Measurements from ENCODE around the gene SCAMP1.
A peak's percentile ranks its signal among the peaks of the same experiment; 100 is the strongest.

Gene SCAMP1

DNA sequence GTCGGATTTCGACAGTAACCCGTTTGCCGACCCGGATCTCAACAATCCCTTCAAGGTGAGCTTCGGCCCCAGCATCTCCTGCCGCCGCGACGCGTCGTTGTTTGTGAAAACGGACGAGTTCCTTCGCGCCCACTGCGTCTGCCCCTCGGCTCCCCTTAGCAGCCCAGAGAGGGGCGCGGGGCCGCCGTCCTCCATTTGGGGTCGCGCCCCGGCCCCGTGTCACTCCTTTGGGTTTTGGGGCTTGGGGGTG is 182 bp downstream of the SCAMP1 start:
- DNase-seq (ENCODE audit: low read depth): no peak
- TF ChIP-seq, protein P1, sequence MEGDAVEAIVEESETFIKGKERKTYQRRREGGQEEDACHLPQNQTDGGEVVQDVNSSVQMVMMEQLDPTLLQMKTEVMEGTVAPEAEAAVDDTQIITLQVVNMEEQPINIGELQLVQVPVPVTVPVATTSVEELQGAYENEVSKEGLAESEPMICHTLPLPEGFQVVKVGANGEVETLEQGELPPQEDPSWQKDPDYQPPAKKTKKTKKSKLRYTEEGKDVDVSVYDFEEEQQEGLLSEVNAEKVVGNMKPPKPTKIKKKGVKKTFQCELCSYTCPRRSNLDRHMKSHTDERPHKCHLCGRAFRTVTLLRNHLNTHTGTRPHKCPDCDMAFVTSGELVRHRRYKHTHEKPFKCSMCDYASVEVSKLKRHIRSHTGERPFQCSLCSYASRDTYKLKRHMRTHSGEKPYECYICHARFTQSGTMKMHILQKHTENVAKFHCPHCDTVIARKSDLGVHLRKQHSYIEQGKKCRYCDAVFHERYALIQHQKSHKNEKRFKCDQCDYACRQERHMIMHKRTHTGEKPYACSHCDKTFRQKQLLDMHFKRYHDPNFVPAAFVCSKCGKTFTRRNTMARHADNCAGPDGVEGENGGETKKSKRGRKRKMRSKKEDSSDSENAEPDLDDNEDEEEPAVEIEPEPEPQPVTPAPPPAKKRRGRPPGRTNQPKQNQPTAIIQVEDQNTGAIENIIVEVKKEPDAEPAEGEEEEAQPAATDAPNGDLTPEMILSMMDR (IDR thresholded peaks at IDR 0.05; ENCODE audit: control insufficient read depth, extremely low read depth, insufficient read depth): no peak
- peak overlapping the region; percentile 91 for H3K4me3 ChIP-seq (ENCODE audit: low read depth, low read length)

DNA sequence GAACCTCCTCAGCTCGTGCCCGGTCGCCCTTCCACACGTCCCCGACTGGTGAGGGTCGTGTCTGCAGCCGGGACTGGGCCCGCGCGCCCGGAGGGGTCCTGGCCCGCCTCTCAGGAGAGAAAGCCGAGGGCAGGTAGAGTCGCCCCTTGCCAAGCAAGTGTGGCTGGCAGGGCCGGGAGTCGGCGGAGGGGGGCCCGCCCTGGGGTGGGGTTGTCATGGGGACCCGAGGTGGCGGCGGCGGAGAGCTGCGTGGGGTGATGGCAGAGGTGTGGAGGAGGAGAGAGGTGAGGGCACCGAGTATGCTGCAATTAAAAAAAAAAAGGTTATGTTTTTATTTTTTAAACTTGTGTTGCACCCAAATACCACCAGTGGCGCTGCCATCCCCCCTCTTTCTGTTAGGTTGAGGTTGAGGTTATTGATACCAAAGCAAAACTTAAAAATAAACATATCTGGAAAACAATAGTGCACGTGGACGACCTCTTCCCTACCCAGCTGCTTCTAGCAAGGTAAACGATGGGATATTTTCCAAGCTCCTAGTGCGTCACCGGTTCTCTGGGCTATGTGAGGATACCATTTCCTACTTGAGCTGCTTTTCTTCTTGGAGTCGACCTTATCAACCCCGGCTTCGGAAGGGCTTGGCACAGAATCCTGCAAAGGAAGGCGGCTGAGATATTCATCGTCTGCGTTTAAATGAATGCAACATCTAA is 660 bp downstream of the SCAMP1 start:
- TF ChIP-seq, protein P1 (IDR thresholded peaks at IDR 0.05; ENCODE audit: control insufficient read depth, extremely low read depth, insufficient read depth): 0 out of 2 replicates have a peak, but pooled peaks have one; percentile 6
- peak overlapping the region; percentile 91 for H3K4me3 ChIP-seq (ENCODE audit: low read depth, low read length)
- peak; percentile 88 for DNase-seq (ENCODE audit: low read depth)

DNA sequence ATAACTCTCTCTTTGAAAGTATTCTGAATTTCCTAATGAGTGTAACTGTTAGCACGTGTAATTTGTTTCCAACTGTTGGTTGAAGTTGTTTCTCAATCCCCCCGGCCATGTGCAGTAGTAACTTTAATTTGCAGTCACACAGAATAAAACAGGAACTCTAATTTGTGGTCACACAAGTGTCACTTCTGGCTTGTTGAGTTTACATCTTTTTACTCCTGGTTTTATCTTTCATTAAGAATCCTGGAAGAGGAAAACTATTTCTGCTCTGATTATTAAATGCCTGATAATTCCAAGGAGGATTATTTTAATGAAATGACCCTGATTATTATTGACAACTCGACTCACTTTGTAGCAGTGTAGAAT is 1.2 kb downstream of the SCAMP1 start:
- peak overlapping the region; percentile 91 for H3K4me3 ChIP-seq (ENCODE audit: low read depth, low read length)
- DNase-seq (ENCODE audit: low read depth): no peak
- TF ChIP-seq, protein P1 (IDR thresholded peaks at IDR 0.05; ENCODE audit: control insufficient read depth, extremely low read depth, insufficient read depth): no peak

DNA sequence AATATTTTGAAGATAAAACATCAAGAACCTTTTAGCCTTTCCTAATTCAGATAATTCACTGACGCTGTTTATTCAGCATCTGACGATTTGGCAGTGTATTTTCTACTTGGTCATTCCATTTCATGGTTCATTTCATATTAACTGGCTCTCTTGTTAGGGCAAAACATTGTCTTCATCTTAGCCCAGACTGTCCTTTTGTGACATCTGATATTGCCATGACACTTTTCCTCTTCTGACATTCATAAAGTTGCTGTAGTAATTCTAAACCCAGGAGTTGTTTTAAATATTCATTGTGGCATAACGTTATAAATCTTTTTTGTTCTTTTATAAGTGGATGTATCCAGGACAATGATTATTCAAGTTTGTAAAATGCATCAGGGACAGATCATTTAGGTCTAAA is 1.8 kb downstream of the SCAMP1 start:
- peak overlapping the region; percentile 91 for H3K4me3 ChIP-seq (ENCODE audit: low read depth, low read length)
- TF ChIP-seq, protein P1 (IDR thresholded peaks at IDR 0.05; ENCODE audit: control insufficient read depth, extremely low read depth, insufficient read depth): no peak

DNA sequence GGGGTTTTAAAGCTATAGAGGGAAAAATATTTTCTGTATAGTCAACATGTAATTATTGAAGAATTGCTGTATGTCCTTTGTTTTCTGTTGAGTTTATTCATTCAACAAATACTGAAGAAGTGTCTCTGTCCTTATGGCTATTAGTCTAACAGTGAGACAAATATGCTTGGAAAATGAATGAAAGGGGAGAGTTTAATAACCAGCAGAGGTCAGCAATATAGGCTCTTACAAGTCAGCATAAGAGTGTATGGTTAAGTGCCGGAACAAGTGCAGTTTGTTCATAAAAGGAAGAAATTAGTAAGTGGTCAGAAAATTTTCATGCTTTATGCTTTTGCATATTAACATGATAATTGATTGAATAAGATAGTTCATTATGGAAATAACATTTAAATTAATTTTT is 3.6 kb downstream of the SCAMP1 start:
- H3K4me3 ChIP-seq (ENCODE audit: low read depth, low read length): no peak overlapping the region
- TF ChIP-seq, protein P1 (IDR thresholded peaks at IDR 0.05; ENCODE audit: control insufficient read depth, extremely low read depth, insufficient read depth): no peak
- DNase-seq (ENCODE audit: low read depth): no peak

More for the DNA sequence above, 1.8 kb downstream of the SCAMP1 start:
- DNase-seq (ENCODE audit: low read depth): no peak

DNA sequence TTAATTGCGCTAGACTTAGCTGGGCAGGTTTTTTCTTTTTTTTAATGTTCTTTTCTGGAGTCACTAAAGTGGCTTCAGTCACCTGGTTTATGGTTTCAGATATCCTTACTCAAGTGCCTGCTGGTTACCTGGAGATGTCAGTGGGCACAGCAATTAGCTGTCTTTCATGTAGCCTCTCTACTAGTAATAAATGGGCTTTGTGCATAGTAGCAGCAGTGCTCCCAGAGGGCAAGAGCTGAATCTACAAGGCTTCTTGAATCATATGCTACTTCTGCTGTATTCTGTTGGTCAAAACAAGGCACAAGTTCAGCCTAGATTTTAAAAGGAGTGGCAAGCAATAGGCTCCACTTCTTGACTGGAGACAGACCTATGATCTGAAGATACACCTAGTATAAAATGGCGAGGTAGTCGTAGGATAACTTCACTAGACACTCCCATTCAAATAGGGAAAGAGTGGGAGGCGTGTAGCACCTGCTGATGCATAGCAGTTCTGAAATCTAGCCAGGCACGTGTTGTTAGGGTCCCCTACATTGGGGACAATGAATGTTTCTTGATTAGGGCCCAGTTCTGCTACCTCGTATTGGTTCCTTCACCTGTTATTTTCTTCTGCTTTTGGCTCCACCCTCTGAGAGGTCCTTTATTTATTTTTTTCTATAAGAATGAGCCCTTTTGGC is 7.0 kb downstream of the SCAMP1 start:
- TF ChIP-seq, protein P1 (IDR thresholded peaks at IDR 0.05; ENCODE audit: control insufficient read depth, extremely low read depth, insufficient read depth): no peak
- H3K4me3 ChIP-seq (ENCODE audit: low read depth, low read length): no peak overlapping the region
- DNase-seq (ENCODE audit: low read depth): no peak

DNA sequence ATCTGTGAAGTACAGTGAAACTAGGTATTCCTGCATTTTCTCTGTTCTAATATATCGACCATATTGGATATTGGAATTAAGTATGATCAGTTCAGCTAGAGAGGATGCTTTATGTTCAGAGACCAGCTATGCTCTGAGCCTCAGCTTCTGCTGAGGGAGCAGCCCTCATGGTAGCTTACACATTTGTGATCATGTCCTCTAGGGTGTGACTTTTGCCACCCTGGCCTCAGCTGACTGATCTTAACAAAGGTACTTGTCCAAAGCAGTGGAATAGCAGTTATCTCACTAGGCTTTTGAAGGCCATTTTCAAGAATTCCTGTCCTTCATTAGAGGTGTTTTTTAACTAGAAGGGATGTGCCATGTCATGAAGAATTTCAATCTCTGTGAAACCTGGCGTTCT is 9.3 kb downstream of the SCAMP1 start:
- no peak overlapping the region for H3K4me3 ChIP-seq (ENCODE audit: low read depth, low read length)
- DNase-seq (ENCODE audit: low read depth): no peak
- TF ChIP-seq, protein P1 (IDR thresholded peaks at IDR 0.05; ENCODE audit: control insufficient read depth, extremely low read depth, insufficient read depth): no peak

Data from LNCaP clone FGC (cell line).